GM19324 (cell line): ENCODE measurements around the gene GGACT.
"Not testable (repeated sequence)": the region's sequence is repeated elsewhere in the genome, so short reads cannot be mapped to it uniquely, and the experiment has no call there.

Experiments used
- ATAC-seq: cut with Tn5 transposase; IDR thresholded peaks from one replicate; pipeline ENCODE4 v1.9.1; 2021; ENCODE audit warnings: mild to moderate bottlenecking, moderate library complexity; ENCODE audit not compliant: unreplicated experiment, low FRiP score

The GGACT gene

DNA sequence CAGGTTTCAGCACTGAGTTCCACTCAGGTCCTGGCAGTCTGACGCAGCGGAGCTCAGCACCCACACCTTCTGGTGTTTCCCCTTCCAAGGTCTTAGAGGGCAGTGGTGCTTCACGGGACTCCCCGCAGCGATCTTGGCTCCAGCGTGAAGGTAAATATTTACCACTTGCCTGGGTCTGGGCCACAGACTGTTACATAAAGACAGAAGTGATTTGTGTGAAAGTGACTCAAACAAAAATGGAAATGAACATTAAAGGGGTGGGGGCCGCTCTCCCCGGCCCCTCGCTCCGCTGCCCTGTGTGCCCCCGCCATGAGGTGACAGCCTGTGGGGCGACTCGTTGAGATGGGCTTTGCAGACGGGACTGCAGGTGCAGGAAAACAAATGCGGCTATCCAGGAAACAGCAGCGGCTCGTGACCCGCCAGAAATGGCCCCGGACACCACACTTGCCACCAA, 55.0 kb downstream of the GGACT start:
- no peak for ATAC-seq

DNA sequence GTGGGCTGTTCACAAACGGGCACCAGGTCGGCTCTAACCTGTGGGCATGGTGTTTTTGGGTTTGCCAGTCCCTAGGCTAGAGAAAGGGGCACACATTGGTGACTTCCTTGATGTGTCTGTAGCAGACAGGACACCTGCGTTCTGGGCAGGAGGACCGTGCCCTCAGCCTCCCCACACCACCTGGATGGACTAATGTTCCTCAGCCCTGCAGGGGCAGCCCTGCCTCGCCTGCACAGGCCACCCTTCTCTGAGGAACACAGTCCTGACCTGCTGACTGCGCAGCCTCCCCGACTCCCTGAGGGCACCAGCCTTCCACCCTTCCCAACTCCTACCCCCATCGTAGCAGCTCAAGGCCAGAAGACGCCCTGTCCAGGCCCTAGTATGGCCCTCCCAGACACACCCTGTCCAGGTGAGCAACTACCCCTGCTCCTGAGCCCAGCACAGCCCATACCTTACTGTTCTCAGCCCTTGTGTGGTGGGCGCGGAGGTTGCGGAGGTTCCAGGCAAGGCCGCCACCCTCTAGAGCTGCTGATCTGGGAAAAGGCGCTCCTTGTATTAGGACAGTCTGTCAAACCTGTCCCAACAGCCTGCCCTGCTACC, 55.7 kb downstream of the GGACT start:
- ATAC-seq = no peak

DNA sequence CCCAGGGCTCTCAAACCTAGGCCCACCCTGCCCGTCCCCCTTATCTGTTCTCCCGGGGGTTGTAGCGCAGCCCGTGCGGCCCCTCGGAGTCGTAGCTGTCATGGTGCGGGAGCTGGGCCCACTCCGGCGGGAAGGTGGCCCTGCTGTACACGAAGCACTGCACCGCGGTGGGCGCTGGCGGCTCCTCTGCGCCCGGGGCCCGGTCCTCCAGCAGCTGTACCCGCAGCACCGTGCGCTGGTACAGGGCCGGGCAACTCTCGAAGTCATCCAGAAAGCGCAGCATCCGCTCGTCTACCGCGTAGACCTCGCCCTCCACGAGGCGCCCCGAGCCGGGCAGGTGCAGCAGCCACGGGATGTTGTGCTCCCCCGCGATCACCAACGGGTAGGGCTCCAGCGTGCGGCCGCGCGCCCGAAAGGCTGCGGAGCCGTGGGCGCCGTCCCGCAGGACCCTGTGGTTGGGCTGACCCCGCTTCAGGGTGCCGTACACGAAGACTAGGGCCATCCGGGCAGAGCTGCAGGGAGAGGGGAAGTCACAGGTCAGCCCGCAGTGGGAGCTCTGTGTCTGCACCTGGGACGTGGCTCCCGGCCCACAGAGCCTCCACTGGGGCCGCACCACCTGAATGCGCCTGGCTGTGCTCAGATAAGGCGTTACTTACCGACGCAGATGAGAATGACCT, 56.4 kb downstream of the GGACT start:
- ATAC-seq = no peak

DNA sequence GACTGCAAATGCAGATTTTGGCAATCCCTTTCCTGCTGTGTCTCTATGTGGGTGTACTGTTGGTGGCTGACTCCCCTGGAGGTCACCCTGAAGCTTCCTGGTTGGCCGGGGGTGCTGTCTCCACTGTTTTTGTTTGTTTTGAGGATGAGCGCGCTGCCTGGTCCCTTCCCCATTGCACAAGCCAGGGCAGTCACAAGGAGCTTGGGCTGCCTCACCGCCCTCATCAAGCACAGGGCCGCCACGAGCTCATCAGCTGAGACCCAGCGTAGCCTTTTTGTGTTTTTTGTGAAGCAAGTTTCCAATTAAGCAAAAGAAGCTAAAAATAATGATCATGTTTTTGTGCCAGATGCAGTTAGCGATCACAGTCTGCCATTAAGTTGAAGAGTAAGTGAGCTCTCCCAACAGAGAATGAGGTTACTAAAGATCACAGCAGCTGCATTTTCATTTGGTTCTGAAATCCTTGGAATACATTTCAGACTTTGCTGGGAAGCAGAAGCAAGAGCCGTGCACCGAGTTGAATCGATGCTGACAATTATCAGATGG, 57.8 kb downstream of the GGACT start:
- ATAC-seq = no peak

DNA sequence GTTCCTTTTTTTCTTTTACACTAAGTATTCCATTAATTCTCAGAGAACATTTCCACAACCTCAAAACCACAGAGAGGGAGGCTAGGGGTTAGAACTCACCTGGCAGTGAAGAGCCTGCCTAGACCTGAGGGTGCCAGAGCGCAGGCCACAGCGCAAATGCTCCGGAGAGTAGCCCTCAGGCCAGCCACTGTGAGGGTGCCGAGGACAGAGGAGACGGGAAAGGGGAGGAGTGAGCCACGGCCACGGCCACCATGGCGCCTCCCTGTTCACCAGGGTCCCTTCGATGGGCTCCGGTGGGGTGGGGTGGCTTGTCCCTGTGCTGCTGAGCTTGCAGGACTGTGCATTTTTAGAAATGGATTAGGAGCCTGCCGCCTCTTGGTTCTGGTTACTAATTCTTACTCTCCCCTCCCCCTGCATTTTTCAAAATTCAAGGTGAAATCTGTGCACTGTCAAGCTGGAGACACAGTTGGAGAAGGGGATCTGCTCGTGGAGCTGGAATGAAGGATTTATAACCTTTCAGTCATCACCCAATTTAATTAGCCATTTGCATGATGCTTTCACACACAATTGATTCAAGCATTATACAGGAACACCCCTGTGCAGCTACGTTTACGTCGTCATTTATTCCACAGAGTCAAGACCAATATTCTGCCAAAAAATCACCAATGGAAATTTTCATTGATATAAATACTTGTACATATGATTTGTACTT, 58.8 kb downstream of the GGACT start:
- ATAC-seq = no peak

DNA sequence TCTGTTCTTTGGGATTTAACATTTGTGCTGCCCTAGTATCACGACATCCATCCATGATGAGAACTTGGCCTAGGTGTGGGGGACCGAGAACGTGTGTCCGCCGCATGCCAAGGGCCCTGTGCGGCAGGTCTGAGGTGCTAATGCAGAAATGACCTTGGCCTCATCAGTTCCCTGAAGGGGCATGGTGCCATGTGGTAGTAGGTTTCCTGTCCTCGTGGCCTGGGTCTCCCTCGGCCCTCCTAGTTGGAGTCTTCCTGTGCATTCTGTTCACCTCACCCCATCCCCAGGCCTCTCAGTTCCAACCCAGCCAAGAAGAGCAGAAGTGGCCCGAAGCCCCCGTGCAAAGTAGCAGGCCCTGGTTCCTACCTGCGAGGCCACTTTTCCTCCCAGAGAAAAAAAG, 59.8 kb downstream of the GGACT start:
- ATAC-seq = no peak

DNA sequence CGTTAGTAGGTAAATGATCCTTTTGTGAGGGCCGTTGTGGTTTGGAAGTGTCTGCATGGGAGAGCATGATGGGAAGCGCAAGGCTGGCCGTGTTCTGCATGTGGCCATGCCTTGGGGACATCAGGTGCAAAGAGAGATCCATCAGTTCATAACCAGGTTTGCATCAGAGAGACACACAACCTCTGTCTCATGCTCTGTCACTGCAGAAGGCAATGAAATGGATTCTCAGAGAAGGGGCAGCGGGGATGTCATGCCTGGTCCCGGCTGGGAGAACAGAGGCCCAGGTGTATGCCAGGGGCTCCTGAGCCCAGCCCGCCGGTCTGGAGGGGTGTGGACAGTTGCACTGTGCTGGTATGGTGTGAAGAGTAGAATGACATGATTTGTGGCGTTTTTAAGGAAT, 60.2 kb downstream of the GGACT start:
- no peak for ATAC-seq

DNA sequence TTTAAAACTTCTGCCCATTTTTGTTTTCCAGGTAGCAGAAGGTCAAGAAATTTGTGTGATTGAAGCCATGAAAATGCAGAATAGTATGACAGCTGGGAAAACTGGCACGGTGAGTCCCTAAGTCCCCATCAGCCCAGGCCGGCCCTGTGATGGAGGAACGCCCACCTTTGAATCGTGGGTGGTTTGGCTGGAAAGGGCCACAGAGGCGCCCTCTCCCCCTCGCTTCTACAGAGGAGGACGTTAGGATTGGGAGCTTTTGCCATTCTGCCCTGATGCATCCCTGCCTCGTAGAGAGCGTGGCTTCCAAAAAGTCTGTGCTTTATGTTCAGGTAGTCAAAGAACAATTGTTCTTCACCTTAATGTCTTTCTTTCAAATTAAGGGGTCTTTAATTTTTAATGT, 60.9 kb downstream of the GGACT start:
- no peak for ATAC-seq

DNA sequence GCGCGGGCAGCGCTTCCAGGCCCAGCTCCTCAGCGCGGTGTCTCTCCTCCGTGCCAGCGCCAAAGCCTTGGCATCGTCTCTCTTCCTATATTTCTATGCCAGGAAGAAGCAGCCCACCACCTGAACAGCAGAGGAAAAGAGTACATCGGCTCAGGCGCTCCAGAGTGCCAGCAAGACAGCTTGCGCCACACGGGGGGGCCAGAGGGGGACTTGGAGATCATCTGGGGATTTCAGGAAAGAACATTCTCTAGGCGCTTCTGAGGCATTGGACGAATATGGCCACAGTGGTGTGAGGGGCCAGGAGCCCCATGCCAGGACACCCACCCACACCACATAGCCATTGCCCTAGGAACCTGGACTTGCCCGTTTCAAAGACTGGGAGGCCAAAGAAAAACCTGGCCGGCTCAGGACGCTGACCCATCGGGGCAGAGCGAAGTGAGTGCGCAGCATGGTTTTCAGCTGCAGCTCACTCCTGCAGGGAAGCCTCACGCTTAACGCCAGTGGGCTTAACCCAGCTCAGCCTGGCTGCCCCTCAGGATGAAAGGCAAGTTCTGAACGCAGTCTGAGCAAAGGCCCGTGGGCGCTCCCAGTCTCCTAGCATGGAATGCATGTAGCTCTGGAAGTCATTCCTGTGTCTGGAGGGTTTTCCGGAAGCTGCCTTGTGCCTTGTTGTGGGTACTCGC, 62.1 kb downstream of the GGACT start:
- ATAC-seq = no peak

DNA sequence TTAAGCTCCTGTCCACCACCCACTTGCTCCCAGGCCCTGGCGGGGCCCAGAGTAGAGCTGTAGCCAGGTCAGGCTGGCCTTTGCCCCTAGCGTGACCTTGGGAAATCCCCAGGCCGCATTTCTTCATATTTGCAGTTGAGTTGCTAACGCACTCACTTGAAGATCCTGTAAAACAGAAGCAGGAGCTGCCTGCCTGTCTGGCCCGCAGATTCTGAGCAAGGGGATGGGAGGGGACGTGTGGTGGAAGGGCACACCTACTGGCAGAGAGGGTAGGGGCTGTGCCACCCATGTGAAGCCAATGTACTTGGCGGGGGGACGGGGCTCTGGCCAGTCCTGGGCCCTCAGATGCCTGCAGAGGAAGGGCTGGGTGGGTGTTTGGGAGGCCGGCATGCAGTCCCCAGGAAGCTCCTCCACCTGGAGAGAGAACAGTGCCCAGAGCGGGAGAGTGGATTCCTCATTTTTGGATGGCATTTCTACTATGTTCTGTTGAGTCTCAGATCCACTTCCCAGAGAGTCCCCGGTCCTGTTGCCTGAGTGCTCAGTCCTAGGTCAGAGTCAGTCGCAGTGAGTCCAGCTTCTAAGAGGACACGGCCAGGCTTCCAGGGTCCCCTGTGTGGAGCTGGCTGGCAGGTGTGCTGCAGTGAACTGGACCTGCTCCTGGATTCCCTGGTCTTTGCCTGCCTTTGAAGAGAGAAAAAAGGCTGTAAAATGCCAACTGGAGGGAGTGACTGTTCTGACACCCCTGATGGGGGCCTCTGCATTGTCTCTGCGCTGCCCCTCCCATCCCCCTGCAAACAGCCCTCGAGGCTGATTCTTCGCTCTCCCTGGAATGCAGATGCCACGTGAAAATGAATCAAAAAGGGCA, 62.9 kb downstream of the GGACT start:
- ATAC-seq = no peak

DNA sequence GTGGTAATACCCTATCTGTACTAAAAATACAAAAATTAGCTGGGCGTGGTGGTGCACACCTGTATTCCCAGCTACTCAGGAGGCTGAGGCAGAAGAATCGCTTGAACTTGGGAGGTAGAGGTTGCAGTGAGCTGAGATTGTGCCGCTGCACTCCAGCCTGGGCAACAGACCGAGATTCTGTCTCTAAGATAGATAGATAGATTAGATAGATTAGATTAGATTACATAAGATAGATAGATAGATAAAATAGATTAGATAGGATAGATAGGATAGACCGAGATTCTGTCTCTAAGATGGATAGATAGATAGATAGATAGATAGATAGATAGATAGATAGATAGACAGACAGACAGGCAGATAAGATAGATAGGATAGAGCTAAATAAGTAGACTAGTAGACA, 63.9 kb downstream of the GGACT start:
- ATAC-seq = not testable (repeated sequence)

DNA sequence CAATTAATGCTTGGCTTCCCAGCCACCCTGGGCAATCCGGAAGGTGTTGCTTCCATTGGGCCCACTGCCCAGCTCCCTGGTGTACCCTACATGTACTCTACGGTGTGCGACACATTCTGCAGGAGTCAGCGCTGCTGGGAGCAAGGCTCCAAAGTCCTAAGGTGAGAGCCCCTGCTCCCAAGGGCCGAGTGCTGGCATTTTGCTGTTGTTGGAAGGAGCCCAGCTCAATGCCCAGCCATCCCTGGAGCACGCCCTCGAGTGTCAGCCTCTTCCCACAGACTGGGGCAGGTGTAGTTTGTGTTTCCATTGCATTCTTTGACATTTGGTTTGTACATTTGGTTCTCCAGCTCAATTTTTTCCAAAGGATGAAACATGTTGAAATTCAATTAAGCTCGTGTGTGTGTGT, 64.6 kb downstream of the GGACT start:
- ATAC-seq = no peak

DNA sequence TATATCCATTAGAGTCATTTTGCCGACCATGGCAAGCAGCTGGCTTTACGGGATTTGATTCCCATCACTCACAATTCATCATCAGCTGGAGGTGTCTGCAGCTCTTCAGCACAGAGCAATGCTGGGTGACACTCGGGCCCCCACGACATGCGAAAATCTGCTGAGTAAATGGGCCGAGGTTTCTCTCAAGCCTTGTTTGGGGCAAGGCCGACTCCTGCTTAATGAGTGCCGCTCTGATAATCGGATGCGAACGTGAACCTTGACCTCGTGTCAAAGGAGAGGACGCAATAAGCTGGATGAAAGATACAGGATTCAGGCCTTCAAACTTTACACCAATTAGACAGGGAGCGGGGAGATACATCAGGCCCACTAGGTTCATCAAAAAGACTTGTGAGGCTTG, 65.2 kb downstream of the GGACT start:
- ATAC-seq = no peak

DNA sequence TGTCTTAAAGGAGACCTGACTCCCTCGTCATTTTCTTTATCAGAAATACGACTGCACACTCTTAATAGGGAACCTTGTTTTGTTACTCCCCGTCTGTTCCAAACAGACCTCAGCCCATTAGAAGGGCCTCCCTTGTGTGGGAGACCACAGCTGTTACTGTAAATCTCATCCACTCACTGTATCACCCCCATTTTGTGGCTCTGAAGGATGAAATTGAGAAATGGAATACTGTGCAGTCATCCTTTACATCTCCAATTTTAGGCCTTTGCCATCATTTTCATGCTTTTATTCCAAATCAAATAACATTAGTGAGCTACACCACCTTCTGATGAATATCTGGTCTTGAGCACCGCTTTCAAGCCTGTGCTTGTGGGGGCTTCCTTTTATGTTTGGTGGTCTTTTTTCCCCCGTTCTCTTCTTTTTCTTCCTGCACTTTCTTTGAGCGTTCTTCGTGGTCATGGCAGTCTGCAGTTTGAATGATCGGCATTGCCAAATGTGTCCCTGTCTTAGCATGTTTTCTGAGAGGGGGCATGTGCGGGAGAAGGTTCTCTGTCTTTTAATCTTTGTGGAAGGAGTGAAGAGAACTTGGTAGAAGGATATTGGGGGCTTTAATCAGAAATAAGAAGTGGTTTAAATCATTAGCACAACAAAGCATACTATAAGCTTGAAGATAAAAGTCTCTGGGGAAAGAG, 65.8 kb downstream of the GGACT start:
- no peak for ATAC-seq

DNA sequence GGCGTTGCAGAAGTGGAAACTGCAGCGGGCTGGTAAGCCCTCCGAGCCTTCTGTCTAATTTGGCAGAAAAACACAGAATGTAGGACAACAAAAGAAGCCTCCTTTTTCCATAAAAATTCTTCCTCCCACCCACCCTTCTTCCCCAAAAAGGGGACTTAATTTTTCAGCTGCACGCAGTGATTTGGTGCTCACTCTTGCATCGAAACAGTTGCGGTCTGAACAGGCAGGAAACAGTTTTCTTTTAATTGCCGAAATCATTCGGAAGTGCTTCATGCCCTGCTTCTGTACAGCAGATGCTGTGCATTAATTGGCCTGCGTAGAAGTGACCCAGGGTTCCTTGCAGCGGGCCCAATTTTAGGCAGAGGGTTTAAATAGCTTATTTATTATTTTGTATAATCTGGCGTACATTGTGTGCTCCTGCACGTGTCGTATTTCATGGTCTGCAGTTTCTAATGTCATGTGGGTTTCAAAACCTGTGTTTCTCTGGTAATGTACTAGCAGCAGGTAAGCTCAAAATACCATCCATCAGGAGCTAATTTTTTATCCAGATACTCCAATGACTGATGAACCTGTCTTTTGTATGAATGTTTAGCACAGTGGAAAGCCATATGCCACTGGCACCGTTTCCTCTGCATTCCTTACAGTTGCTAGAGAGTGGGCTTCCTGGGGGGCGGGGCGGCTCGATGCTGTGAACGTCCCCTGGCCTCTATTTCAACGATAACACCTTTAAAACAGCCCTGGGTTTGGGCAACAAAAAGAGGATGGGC, 66.6 kb downstream of the GGACT start:
- no peak for ATAC-seq

DNA sequence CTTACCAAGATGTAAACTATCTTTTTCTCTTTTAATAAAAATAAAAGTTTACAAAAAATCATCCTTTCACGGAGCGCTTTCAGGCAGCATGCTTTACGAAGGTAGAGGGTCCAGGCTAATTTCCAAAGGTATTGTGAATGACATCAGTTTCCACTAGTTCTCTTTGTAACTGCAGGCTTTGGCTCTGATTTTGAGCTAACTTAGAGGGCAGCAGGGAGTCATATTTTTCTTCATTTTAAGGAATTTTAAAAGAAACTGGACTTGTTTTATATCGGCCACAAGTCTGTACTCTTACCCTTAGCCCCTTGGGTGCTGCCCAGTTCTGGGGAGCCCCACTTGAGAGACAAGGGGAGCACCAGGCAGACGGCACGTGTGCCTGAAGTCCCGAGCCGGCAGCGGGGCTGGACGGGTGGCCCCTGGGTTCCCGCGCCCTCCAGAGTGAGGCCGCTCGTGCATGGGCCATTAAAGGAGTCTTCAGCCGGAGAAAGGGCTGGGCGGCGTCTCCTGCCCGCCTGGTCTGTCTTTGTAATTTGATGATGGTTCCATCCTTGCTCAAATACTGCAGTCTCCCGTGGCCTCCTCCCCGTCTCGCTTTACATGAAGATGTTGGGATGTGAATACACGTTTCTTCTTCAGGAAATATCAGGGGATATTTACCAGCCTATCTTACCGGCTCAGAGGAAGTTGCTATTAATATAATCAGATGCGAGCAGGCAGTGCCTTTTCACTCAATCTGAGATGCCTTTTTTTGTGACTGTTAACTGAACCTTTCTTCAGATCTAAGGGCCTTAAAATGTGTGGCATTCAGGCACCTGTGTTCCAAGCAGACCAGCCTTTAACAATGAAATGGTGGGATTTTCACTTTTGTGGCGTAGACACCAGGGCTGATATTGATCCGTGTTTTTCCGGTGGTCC, 67.4 kb downstream of the GGACT start:
- ATAC-seq = no peak

DNA sequence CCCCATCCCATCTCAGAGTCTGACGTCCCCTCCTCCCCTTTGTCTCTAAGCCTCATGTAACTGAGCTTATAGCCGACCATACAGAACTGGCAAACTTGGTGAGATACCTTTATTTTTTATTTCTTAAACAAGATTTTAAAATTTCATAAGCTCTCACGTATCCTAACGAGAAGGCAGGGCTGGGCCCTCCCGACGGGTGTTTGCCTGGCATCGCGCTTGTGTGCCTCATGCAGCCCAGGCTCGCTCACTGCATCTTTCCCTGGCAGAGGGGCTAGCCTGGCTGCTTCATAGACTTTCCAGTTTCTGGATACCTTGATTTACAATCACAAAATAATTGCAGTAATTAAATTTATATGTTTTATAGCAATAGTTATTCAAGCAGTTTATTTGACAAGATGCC, 69.0 kb downstream of the GGACT start:
- no peak for ATAC-seq
